ENCODE measurements around the gene OR3A2.
"Not testable (repeated sequence)": the region's sequence is repeated elsewhere in the genome, so short reads cannot be mapped to it uniquely, and the experiment has no call there.

Gene OR3A2

GRCh38 chr17:3293548-3293947 lies 92.6 kb downstream of the OR3A2 start:
- not testable (repeated sequence) for DNase-seq (ENCODE audit: low read depth in 2 of 2)

- no peak for DNase-seq (ENCODE audit: low read depth in 2 of 2)
Measured at GRCh38 chr17:3282901-3283300, 103.2 kb downstream of the OR3A2 start.

- DNase-seq (ENCODE audit: low read depth in 2 of 2): no peak
Measured at GRCh38 chr17:3276126-3276525, 110.0 kb downstream of the OR3A2 start.

- no peak for DNase-seq (ENCODE audit: low read depth in 2 of 2)
Measured at GRCh38 chr17:3271072-3271848, 114.8 kb downstream of the OR3A2 start.

GRCh38 chr17:3260600-3260999 lies 125.5 kb downstream of the OR3A2 start:
- no peak for DNase-seq (ENCODE audit: low read depth in 2 of 2)

- no peak for DNase-seq (ENCODE audit: low read depth in 2 of 2)
Measured at GRCh38 chr17:3260163-3260562, 125.9 kb downstream of the OR3A2 start.

GRCh38 chr17:3256575-3256974 lies 129.5 kb downstream of the OR3A2 start:
- DNase-seq (ENCODE audit: low read depth in 2 of 2): no peak

GRCh38 chr17:3249013-3249412 lies 137.1 kb downstream of the OR3A2 start:
- DNase-seq (ENCODE audit: low read depth in 2 of 2): not testable (repeated sequence)

GRCh38 chr17:3244841-3245240 lies 141.3 kb downstream of the OR3A2 start:
- not testable (repeated sequence) for DNase-seq (ENCODE audit: low read depth in 2 of 2)

GRCh38 chr17:3241044-3241443 lies 145.1 kb downstream of the OR3A2 start:
- not testable (repeated sequence) for DNase-seq (ENCODE audit: low read depth in 2 of 2)

- DNase-seq (ENCODE audit: low read depth in 2 of 2): not testable (repeated sequence)
Measured at GRCh38 chr17:3238685-3239084, 147.4 kb downstream of the OR3A2 start.

- DNase-seq (ENCODE audit: low read depth in 2 of 2): not testable (repeated sequence)
Measured at GRCh38 chr17:3232300-3232699, 153.8 kb downstream of the OR3A2 start.

All from stimulated activated CD8-positive, alpha-beta memory T cell treated with anti-CD3 and anti-CD28 coated beads, Interleukin-15, amount 100 ng/mL, for 4 hours (primary cell).